ENCODE measurements around the gene NHEJ1.

Gene NHEJ1

DNA sequence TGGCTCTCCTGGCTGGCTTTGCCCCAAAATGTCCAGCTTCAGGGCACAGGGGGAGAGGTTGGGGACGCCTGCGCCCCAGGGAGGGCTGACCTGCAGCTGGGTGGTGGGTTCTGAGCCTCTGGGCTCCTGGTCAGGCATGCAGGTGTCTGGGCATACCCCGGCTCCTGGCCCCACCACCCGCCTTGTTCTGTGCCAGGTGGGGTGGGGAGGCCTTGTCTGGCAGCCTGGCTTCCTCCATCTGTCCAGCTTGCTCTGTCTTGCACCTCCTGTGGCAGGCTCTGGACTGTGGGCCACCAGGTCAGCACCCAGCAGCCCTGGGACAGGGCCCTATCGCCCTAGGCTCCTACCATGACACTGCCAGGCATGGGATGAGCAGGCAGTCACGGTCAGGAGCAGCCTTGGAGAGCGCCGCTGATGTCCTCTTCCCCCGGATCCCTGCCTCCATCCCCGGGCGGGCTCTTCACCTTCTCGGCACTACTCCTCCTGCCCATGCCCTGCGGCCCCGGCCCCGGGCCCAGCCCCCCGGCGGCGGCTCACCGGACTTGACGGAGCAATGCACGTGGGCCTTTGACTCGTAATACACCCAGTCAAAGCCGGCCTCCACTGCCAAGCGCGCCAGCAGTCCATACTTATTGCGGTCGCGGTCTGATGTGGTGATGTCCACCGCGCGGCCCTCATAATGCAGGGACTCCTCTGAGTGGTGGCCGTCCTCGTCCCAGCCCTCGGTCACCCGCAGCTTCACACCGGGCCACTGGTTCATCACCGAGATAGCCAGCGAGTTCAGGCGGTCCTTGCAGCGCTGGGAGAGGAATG lies 103.5 kb downstream of the NHEJ1 start:
- peak; percentile 33 for DNase-seq

DNA sequence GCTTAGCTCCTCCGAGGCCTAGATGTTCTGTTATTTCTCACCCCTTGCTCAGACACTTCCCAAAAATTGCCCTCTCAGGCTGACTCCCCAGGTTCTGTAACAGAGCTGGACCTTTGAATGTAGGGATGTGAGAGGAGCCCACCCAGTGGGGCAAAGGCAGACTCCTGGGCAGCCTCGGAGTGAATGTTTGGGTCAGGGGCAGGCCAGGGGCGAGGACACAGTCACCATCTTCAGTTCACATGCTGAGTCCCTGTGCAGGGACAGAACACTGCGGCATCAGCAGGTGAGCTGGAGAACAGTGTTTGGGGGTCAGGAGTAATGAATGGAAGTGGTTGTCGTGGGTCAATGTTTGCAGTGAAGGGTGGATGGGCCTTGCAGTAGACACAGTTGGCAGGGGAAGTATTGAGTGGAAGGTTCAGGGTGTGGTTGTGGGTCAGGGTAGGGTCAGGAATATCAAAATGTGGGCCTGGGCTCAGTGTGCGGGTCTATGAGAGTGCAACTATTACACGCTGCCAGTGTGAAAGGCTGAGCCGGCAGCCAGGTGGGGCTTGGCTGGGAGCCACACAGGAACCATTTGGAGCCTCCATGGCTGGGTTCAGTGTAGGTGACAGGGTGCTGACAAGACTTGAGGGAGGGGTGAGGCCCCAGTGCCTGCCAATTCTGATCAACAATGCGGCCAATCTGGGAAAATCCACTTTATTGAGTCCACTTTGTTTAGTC lies 104.3 kb downstream of the NHEJ1 start:
- DNase-seq = no peak

DNA sequence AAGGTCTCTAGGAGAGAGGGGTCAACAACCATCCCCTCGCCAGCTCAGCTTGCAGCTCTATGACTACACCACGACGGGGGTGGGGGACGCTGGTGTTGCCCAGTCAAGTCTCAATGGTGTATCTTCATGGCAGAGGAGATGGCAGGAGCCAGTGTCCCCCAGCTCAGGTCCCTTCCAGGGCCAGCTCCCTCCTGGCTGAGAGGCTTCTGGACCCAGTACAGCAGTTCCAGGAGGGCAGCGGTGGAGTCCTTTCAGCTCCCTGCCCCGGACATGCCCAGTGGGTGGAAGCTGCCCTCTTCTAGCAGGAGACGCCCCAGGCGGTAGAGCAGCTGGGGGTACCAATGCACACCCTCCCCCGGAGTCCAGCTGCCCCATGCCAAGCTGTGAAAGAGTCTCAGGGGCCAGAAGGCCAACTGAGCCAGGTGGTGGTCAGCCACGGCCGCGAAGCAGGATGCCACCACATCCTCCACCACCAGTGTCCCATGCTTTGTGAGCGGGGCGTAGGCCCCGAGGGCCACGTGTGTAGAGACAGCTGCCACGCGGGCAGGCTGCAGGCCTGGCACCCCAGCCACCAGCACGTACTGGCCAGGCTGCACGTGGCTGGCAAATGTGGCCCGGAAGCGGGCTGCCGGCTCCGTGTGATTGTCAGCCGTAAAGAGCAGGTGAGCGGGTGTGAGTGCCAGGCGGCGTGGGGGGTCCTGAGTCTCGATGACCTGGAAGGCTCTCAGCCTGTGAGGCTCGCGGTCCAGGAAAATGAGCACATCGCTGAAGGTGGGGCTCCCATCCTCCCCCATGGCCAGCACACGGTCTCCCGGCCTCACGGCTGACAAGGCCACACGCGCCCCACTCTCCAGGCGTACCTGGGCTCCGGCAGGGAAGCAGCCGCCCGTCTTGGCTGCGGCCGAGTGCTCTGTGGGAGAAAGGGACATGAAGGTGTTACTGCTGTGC lies 105.4 kb downstream of the NHEJ1 start:
- no peak for DNase-seq

DNA sequence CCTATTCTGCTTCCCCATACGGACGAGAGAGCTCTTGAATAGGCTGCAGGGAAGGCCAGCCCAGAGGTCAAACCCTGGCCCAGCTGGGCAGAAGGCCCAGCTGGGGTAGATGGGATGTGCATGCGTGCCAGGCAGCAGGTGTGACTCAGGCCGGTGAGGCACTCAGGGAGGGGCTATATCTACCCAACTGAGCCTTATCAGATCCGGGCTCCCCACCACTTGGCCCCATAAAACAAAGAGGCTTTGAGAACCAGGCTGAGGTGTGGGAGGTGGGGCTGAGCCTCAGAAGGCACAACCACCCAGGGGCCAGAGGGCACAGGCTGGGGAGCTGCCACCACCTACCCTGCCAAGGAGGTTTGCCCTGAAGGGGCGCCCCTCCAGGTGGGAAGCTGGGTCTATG lies 111.3 kb downstream of the NHEJ1 start:
- no peak for DNase-seq

DNA sequence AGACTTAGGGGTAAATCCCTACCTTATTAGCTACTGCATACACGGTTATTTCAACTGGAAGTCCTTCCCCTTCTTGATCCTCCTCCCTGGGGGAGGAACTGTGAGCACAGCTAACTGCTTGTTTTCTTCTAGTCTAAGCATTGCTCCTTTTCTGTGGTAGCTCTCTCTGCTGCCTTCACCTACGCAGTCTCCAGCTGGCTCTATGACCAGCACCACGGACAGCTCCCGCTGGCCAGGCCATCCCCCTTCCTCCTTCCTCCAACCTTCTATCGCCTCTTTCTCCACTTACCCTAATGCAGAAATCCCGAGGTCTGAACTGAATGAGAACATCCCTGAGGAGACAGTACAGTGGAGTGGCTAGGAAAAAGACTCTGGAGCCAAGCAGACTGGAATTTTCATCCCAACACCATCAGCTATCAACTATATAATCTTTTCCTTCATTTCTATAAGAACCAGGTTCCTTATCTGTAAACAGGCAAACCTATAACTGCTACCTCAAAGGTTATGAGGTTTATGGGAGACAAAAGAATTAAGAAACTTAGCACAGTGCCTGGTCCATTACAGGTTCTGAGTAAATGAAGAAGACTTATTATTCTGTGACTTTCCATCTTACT lies 114.6 kb downstream of the NHEJ1 start:
- DNase-seq = no peak

DNA sequence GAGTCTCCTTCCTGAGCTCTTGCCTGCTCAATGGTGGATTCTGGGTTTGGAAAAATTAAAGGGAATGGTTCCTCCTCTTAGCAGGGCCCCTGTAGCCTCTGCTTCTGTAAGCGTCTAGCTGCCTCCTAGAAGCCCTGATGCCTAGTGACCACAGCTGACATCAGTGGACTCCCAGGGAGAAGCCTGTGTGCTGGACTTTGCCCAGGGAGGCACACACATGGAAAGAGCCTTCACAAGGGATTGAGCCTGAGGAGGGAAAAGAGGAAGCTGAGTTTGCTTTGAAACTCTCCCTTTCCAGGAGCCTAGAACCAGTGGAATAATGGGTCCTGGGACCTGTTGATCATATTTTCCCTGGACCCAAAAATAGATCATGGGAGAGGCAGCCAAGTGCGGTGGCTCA lies 117.9 kb downstream of the NHEJ1 start:
- DNase-seq = no peak

DNA sequence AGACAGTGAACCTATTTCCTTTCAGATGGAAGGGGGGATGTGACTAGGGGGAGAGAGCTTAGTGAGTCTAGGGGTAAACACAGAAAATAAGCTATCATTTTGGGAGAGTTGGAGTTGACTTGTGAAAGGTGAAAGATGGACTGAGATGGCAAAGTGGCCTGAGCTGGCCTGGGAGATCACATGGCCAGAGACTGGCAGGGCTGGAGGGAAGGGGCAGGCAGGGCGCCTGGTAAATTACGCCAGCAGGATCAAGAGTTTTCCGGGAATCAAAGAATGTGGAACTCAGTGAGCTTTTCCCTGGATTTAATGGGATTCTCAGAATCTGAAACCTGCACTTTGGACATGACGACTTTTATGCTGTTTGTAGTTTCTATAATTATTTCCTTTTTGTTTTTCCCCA lies 118.5 kb downstream of the NHEJ1 start:
- no peak for DNase-seq

DNA sequence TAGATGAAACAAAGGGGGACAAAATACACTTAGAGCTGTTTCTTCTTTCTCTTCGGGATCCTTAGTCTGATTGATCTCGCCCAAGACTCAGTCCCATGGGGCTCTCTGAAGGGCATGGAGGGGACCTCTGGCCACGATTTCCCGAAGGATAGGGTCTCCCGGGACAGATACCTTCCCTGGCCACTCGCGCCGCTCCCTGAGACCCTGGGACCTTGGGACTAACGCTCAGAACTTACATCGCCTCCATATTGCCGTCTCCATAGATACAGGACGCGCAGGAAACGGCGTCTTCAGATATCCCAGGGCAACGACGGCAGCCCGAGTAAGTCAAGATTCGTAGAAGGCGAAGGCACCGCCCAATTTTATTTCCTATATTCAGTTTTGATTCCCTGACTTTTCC lies 119.4 kb downstream of the NHEJ1 start, which contains the start of gene CFAP65:
Gene CFAP65, minus strand, starts transcription at position 265 of the 400 bp plus-strand sequence. CDS start 2,468 bp downstream, outside the sequence.
- peak; percentile 23 for DNase-seq

DNA sequence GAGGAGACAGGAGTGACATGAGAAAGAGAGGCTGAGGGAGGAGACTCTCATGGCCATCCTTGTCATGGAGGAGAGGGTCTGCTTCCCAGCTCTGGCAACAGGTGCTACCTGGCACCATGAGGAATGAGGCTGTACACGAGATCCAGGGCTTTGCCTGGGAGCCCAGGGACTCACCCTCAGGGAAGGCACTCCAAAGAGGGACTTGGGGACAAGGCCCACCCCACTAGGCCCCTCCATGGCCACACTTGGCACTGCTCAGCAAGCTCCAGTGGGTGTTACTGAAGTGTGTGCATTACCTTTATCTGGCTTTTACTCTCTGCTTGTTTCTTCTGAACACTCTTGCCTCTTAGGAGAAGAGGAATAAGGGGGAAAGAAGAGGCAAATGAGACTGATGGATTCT lies 122.0 kb downstream of the NHEJ1 start:
- DNase-seq = no peak

DNA sequence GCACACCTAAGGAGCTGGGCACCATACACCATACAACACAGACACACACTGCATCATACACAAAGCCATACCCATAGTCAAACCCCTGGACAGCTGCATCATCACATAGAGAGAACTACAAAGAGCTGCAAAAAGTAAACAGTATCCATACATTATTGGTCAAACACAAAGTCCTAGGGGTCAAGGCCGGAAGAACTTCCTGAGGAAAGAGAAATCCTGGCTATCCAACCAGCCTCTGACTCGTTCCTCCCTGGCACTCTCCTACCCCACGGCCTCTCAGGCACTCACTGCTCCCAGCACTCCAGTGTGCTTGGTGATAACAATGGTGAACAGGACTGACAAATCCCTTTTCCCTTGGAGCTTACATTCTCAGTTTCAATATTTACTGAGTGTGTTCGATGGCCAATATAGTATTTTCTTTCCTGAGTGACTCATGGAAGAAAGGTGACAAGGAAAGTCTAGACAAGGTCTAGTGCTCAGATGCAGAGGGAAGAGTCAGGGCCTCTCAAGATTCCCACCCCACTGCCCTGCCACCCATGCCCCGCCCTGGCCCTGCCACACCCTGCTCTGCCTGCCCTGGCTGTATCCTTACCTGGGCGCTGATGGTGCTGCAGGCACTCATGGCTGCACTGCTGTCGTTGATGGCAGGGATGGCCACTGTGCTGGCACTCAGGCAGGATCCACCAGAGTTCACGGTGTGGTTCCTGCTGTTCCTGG lies 122.7 kb downstream of the NHEJ1 start:
- DNase-seq = no peak

DNA sequence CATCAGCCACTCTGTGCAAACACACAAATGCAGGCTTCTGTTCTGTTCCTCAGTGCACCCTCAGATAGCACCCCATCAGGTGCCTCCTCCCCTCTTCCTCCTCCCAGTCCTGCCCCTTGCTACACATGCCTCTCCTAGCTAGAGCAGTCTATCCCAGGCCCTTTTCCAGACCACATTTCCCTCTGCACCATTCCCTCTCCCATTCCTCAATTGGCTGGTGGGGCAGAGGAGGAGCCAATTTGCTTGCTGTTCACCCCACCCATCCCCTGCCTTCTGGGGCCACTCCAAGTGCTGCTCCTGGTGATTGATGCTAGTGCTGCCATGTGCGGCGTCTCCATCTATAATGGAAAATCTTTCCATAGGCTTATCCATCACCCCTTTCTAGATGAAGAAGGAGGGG lies 124.7 kb downstream of the NHEJ1 start:
- no peak for DNase-seq

DNA sequence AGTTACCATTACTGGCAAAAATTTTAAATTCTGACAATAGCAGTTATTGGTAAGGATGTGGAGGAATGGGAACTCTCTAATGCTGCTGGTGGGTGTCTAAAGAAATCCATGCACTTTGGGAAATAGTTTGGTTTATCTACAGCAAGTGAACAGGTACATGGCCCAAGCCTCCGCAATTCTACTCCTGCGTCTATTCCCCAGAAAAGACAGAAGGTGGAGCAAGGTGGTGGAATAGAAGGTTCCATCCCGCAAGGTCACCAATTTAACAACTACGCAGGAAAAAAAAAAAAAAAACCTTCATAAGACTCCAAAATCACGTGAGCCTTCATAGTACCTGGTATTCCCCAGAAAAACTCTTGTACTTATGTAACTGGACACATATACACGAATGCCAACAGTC lies 125.8 kb downstream of the NHEJ1 start:
- DNase-seq = no peak

DNA sequence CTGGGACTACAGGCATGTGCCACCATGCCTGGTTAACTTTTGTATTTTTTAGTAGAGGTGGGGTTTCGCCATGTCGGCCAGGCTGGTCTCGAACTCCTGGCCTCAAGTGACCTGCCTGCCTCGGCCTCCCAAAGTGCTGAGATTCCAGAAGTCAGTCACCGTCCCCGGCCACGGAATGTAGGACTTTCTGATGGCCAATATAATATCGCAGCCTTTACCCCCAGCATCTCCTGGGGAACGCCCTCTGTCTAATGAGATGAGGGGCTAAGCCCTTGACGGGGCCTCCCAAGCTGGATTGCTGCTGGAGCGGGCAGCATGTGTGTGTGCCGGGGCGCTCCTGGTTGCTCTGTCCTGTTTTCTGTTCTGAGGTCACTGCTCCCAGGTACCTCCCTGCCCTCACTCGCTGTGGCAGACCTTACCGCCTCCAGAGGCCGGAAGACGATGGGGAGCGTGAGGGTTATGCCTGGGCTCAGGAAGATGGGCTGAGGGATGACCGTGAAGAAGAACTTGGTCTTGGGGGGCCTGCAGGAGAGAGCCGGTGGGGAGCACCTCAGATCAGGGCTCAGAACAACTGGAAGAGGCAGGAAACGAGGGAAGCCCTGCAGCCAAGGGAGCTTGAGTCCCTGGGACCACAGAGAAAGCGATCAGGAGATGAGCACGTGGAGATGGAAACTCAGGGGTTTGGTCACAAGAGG lies 128.4 kb downstream of the NHEJ1 start:
- DNase-seq = no peak

DNA sequence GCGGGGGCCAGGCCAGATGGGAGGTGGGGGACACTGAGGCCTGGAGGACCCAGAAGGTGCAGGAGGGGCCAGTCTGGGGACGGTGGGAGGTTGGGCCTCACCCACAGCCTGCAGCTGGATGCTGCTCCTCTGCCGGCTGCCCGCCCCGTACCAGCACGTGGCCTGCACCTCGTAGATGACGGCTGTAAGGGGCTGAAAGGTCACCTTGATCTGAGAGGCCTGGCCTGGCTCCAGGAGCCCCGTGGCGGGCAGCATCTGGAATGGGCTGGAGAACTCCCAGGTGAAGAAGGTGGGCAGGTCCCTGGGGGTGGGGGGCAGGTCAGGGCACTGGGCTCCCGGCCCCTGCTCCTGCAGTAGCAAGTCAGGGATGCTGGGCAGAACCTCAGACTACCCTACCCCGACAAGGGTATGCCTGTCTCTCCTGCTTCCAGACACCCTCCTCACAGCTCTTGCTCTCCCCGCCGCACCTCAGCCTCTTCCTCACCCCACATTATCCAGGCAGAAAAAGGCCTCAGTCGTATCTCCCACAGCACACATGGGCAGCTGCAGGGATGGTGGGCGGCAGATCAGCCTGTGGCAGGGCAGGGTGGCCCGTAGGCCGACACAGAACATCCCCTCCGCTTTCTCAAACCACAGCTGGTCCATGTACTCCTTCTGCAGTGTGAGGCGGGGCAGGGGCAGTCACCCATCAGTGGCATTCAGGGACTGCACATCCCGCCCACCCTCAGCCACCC lies 129.4 kb downstream of the NHEJ1 start:
- no peak for DNase-seq

DNA sequence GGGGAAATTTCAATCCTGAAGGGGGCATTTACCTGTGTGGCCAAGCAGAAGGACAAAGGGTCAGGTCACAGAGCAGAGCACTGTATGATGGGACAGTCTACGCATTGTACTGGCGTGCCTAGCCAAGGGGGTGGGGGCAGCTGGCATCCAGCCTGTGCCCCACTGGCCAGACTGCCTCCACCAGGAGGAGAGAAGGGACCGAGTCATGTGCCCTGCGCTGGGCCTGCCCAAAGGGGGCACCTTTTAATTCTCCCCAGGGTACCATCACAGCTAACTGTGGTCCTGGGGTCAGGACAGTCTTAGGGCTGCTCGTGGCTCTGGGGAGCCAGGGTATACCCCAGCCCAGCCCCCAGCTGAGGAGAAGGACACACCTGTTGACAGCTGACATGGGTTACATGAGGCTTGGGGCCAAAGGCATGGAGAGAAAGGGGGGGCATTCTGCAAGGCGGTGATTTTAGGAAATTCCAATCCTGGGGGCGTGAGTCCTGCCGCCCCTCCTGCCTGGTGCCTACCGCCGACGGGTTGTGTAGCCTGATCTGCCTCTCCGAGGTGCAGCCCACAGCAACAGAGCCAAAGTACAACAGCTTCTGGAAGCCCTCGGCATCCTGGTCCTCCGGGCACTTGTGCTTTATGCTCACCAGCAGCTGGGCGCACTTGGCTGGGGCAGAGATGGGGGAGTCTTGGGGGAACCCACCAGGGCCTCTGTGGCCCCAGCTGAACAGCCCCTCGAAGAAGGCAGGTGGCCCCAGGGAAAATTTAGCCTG lies 130.3 kb downstream of the NHEJ1 start:
- no peak for DNase-seq

DNA sequence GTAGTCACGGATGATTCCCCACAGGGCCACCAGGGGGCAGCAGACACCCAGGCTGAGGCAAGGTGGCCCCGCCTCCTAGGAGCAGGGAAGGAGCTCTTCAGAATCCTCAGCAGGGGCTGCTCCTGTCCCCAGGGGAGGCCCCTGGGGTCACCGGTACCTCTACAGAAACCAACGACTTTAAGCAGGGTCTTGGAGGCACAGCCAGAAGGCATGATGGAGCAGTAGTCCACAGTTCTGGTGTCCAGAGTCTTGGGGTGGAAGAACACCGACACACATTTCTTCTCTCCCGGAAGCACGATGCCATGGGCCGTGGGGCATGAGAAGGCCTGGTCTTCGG lies 130.8 kb downstream of the NHEJ1 start:
- DNase-seq = peak; percentile 60

DNA sequence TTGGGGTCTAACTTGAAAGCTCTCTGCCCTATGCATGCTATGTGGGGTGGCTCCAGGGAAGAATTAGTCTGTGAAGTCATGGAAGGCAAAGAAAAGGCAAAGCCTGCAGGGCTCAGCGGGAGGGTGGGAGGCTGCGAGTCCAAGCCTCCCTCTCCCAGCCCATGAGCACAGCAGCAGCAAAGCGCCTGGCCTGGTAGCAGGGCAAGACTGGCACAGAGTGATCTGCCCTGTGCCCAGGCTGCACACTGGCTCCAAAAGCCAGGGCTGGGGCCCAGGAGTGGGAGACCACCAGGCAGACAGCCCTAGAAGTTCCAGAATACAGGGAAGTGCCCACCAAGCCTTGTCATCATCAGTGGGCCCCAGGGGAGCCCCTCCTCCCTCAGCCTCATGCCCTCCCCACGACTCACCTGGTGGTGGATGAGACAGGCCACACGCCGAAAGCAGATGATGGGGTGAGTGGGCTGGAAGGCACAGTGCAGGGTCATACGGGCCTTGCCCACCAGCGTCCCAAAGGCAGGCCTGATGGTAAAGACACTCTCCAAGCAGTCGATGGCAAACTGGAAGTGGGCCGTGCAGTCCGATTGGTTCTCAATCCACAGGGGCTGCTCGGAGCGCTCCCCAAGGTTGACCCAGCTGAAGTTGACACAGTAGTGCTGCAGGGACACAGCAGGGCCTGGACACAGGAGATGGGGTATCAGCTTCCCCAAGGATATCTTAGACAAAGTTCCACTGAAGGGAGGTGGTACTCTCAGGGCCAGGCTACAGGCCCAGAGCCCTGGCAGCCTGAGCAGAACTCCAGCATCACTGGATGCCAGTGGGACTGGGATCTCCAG lies 131.4 kb downstream of the NHEJ1 start:
- no peak for DNase-seq

DNA sequence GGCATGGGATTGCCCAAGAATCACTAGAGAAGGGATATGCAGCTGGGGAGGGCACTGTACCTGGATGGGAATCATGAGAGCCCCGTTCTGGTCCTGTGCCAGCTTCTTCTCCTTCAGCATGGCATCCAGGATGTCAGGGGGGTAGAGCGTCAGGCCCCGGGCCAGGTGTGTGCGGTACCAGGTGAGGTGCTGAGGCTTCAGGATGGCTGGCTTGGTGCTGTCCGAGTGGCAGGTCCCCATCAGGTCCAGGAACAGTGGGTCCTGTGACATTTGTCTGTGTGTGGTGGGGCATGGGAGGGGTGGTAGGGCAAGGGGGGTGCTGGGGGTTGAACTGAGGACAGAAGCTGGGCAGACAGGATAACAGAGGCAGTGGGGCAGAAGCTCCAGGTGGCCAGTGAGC lies 132.5 kb downstream of the NHEJ1 start:
- DNase-seq = no peak

DNA sequence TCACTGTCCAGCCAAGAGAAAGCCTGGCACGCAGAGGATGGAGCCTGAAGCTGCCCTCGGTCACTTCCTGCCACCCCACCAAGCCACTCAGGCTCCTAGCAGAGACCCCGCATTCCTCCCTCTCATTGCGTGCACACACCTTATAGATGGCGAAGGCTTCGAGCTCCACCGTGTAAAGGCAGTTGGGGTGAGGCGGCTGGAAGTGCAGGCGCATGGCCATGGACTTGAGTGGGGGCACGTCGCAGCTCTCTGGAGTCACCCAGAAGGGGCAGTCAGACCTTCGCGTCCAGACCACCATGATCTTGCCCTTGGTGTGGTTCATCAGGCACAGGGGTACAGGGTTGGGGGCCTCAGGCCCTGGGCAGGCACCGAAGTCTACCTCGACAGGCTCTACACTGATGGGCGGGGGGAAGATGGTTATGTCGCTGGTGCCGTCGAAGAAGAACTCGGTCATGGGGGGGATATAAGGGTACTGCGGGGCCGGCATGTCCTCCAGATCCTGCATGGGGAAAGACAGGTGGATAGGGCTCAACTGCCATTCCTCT lies 133.0 kb downstream of the NHEJ1 start:
- no peak for DNase-seq

All from NCI-H146 (cell line).